Bronchial epithelial cell (primary cell): ENCODE measurements around the gene TMCC1. TPM values are rescaled to one million over a fixed set of nuclear protein-coding genes. Genes with fewer than 3 reads are reported as not detected.

Experiments used
- DNase-seq: peaks from one replicate; pipeline ENCODE4 v3.0.0-alpha.2; 2010; ENCODE audit warnings: low read depth
- FAIRE-seq: peaks from 2 replicates; lab custom pipeline; 2011; peaks lifted over from hg19 to GRCh38; lab: Jason Lieb, UNC
- H3K27me3 ChIP-seq: 2 replicates; pipeline ENCODE4 v1.5.1; 2011; ENCODE audit warnings: low read length; ENCODE audit not compliant: control insufficient read depth, insufficient read depth
- H3K36me3 ChIP-seq: 2 replicates; pipeline ENCODE4 v1.5.1; 2011; ENCODE audit warnings: low read length; ENCODE audit not compliant: control insufficient read depth, insufficient read depth
- H3K4me3 ChIP-seq: 2 replicates; pipeline ENCODE4 v1.5.1; 2011; ENCODE audit warnings: mild to moderate bottlenecking, low read depth, low read length, control low read depth
- CTCF ChIP-seq: IDR thresholded peaks from 2 replicates; pipeline ENCODE4 v1.5.1; 2011; ENCODE audit warnings: mild to moderate bottlenecking, moderate library complexity, low read length, control low read depth, inconsistent platforms; ENCODE audit not compliant: insufficient read depth, severe bottlenecking
- total RNA-seq: library from RNA; depleted of rRNA; stranded (reverse); fragments of >200 nt; gene quantifications from 2 replicates; pipeline ENCODE4 v1.2.1, GENCODE V29; 2014

TMCC1 gene
- total RNA-seq, 1 donor from 2014 or later: 18.2 TPM

- no peak for FAIRE-seq
- H3K4me3 ChIP-seq: no peak overlapping the region
- peaks cover 3% of the 10 kb centered on the region for H3K36me3 ChIP-seq
- H3K27me3 ChIP-seq: no peaks in the 10 kb centered on the region
- no peak for TF ChIP-seq CTCF
- DNase-seq: no peak
Observed at GRCh38 chr3:129656659-129657247, 236.8 kb downstream of the TMCC1 start.

- peaks cover 5% of the 10 kb centered on the region for H3K36me3 ChIP-seq
- no peaks in the 10 kb centered on the region for H3K27me3 ChIP-seq
- TF ChIP-seq CTCF: no peak
- no peak for FAIRE-seq
- DNase-seq: no peak
- H3K4me3 ChIP-seq: no peak overlapping the region
Observed at GRCh38 chr3:129655291-129655700, 238.2 kb downstream of the TMCC1 start.

GRCh38 chr3:129654131-129654530, 239.4 kb downstream of the TMCC1 start:
- TF ChIP-seq CTCF: no peak
- no peaks in the 10 kb centered on the region for H3K27me3 ChIP-seq
- H3K4me3 ChIP-seq: no peak overlapping the region
- FAIRE-seq: no peak
- no peak for DNase-seq
- H3K36me3 ChIP-seq: peaks cover 5% of the 10 kb centered on the region

- no peak for FAIRE-seq
- no peaks in the 10 kb centered on the region for H3K27me3 ChIP-seq
- H3K36me3 ChIP-seq: peaks cover 5% of the 10 kb centered on the region
- TF ChIP-seq CTCF: no peak
- no peak overlapping the region for H3K4me3 ChIP-seq
- no peak for DNase-seq
Observed at GRCh38 chr3:129653019-129653418, 240.5 kb downstream of the TMCC1 start.

GRCh38 chr3:129651435-129652202, 241.9 kb downstream of the TMCC1 start:
- no peak for TF ChIP-seq CTCF
- H3K4me3 ChIP-seq: no peak overlapping the region
- peaks cover 5% of the 10 kb centered on the region for H3K36me3 ChIP-seq
- FAIRE-seq (no peak), DNase-seq (peak; percentile 63)
- H3K27me3 ChIP-seq: no peaks in the 10 kb centered on the region
